Erythroblast (primary cell): Measurements from ENCODE around the gene NFKBIL1.

Experiments used
- DNase-seq, 2 experiments: peaks; one replicate each; lab custom pipeline; 2025; lab: John Stamatoyannopoulos, UW
- GATA1 ChIP-seq: IDR thresholded peaks from 2 replicates; pipeline ENCODE4 v1.6.1; 2011; ENCODE audit warnings: low read depth, mild to moderate bottlenecking, control low read depth, low read length, moderate library complexity
- POLR2A ChIP-seq: IDR thresholded peaks from 2 replicates; pipeline ENCODE4 v1.6.1; 2011; ENCODE audit warnings: mild to moderate bottlenecking, low read length

NFKBIL1 gene

DNA sequence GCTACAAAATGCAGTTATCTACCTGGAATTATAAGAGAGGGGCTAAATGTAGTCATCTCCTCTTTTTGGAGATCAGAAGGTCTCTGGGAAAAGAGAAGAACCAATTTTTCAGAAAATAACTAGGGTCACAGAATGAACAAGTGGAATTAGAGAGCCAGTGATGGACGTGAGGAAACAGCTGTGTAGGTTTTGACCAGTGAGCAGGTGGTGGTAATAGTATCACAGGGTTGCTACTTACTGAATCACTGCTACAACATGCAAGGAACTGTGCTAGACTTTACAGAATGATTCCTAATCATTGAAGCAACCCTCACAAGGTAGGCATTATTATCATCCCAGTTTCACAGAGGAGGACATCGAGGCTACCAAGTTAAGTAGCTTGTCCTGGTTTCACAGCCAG lies 2.7 kb upstream of the NFKBIL1 start:
- DNase-seq, result no peak
- TF ChIP-seq POLR2A (no peak), GATA1 (no peak)

- DNase-seq, result no peak
- no peak for TF ChIP-seq GATA1
- TF ChIP-seq POLR2A, result no peak
These were observed 2.1 kb upstream of the NFKBIL1 start for GRCh38 chr6:31545291-31545690.

- peak; percentile 83 to 90 for DNase-seq
- TF ChIP-seq GATA1 (no peak), POLR2A (no peak)
These were observed 960 bp upstream of the NFKBIL1 start, which contains the start of gene ATP6V1G2 for GRCh38 chr6:31546339-31546957. TSS of gene ATP6V1G2 (minus strand) at chr6:31546608. CDS start at chr6:31546559, 49 bp downstream.

DNA sequence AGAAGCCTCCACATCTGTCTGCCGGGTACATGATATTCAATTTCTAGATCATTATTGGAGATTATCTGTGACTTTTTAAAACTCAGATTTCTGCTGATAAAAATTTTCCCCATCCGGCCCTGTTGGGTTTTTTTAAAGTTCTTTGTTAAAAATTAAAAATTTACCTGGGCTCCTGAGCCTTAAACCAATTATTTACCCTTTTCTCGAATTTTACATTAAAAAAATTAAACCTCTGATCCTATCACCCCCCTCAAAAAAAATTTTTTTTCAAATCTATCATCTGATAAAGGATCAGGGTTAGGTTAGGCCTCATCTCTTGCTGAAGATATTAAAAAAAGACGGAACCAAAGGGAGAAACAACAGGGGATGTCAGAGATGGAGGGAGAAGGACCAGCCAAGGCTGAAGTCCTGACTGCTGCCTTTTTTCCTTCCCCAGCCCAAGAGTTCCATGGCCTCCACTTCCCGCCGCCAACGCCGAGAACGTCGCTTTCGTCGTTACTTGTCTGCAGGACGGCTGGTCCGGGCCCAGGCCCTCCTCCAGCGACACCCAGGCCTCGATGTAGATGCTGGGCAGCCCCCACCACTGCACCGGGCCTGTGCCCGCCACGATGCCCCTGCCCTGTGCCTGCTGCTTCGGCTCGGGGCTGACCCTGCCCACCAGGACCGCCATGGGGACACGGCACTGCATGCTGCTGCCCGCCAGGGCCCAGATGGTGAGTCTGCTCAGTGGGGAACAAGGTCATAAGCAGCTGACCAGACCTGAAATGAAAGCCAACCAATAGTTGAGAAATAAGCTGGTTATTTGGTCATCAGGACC lies 527 bp downstream of the NFKBIL1 start:
- TF ChIP-seq GATA1 (no peak), POLR2A (peak; percentile 29)
- DNase-seq, result no peak

- DNase-seq, result no peak
- TF ChIP-seq GATA1 (no peak), POLR2A (no peak)
These were observed 1.1 kb downstream of the NFKBIL1 start for GRCh38 chr6:31548544-31548873.

DNA sequence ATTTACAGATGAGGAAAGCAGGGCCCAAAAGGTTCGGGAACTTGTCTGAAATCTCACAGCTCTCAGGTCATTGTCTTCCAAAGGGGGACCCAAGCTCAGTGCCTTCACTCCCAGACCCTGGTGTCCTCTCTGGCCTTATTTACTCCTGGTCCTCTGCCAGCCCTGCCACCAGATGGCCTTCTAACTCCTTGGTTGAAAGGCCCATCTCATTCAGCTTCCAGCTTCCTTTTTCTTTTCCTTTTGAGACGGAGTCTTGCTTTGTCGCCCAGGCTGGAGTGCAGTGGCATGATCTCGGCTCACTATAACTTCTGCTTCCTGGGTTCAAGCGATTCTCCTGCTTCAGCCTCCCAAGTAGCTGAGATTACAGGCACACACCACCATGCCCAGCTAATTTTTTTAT lies 4.0 kb downstream of the NFKBIL1 start:
- DNase-seq, result peak; percentile 51 to 52

DNA sequence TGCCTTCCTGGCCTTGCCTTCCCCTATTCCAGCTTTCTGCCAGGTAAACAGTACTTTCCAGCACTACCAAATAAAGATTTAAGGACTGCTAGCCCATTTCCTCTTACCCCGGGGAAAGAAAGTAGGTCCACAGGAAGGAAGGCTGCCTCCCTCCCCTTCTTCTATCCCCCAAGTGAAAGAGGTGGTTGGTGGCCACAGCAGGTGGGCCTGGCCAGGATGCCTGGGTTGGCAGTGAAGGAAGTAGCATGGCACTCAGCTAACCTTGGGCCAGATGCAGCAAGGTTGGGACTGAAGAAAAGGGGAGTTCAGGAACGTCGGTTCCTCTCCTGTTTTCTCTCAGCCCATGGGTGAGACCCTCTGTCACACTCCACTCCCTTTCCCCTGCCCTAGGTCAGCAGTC lies 8.9 kb downstream of the NFKBIL1 start:
- TF ChIP-seq POLR2A, result no peak
- no peak for TF ChIP-seq GATA1
- no peak for DNase-seq

DNA sequence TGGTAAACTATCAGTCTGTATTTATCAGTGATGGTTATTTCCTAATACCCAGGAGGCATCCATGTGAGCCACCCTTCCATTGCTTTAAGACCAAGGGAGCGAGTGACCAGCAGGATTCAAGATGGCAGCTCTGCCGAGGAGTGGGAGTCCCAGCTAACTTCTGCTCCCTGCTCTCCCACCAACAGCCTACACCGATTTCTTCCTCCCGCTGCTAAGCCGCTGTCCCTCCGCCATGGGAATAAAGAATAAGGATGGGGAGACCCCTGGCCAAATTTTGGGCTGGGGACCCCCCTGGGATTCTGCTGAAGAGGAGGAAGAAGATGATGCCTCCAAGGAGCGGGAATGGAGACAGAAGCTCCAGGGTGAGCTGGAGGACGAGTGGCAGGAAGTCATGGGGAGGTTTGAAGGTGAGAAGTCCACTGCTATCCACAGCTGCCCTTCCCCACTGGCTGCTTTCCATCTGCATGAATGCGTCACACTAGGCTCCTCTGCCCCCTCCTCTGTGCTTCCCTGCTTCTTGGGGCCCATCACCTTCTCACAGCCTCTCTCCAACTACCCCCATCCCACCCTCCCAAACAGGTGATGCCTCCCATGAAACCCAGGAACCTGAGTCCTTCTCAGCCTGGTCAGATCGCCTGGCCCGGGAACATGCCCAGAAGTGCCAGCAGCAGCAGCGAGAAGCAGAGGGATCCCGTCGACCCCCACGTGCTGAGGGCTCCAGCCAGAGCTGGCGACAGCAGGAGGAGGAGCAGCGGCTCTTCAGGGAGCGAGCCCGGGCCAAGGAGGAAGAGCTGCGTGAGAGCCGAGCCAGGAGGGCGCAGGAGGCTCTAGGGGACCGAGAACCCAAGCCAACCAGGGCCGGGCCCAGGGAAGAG lies 10.3 kb downstream of the NFKBIL1 start:
- DNase-seq, result no peak
- no peak for TF ChIP-seq POLR2A
- TF ChIP-seq GATA1, result no peak

DNA sequence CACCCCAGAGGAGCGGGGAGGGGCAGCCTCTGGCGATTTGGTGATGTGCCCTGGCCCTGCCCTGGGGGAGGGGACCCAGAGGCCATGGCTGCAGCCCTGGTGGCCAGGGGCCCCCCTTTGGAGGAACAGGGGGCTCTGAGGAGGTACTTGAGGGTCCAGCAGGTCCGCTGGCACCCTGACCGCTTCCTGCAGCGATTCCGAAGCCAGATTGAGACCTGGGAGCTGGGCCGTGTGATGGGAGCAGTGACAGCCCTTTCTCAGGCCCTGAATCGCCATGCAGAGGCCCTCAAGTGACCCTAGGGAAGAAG lies 10.9 kb downstream of the NFKBIL1 start:
- DNase-seq, result no peak
- TF ChIP-seq GATA1 (no peak), POLR2A (no peak)

GRCh38 chr6:31558631-31559500 lies 11.5 kb downstream of the NFKBIL1 start:
- DNase-seq, result peak in 1 of 2 experiments; percentile 43
- TF ChIP-seq GATA1 (no peak), POLR2A (no peak)

DNA sequence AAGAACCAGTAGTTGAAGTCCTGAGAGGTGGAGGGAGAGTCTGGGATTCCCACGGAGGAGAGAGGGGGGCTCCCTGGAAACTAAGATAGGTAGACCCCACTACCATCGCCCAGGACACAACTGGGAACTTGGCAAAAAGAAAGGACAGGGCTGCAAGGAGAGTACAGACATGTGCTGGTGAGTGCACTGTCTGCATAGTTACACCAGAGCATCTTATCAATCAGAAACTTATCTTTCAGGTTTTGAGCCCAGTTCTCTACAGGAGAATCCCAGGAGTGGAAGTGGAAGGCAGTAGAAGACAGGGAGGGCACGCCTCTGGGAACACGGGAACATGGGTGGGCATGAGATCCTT lies 12.2 kb downstream of the NFKBIL1 start:
- TF ChIP-seq GATA1 (no peak), POLR2A (no peak)
- no peak for DNase-seq

DNA sequence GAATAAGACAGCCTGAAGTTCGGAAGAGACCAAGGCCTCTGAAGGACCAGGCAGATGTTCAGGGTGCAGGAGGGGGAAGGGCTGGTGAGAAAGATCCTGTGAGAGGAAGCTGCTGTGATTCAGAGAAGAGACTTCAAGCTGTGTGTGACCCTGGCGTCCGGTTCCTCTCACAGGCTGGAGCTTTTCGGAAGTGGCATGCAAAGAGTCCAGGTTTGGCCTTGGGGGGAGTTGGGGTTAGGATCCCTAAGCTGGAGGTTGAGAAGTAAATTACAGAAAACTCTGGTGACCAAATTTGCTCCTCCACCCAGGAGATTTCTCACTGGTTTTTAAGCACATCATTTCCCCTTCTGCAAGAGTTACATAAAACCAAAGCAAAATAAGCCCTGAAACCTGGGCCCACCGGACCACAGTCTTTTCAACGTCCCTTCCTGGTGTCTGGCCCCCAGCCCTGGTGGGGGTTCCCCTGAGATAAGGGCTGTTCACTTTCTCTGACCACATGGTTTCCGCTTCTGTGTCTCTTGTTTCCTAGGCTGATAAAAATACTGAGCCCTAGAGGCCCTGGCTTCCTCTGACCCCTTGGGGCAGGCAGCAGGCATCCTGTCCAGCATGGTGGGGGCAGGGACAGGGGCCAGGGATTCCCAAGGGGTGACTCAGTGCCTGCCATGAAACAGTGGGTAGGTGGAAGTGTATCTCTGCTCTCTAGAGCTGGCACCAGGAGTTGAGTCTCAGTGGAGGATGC lies 12.7 kb downstream of the NFKBIL1 start:
- TF ChIP-seq POLR2A (no peak), GATA1 (no peak)
- no peak for DNase-seq

GRCh38 chr6:31560697-31561058 lies 13.3 kb downstream of the NFKBIL1 start:
- TF ChIP-seq POLR2A (no peak), GATA1 (no peak)
- no peak for DNase-seq
